Spleen (tissue), 7 donors: ENCODE measurements around the gene KIDINS220.

ENCODE experiments used
- POLR2A ChIP-seq, 3 donors: fragments of 450-650 bp; IDR thresholded peaks; one replicate each; pipeline ENCODE4 v1.5.1; 2017; ENCODE audit warnings: antibody characterized with exemption in 3 of 3, mild to moderate bottlenecking in 1 of 3
- POLR2AphosphoS5 ChIP-seq, 3 donors: sonication (generic); formaldehyde crosslinking; IDR thresholded peaks; one replicate each; pipeline ENCODE4 v1.5.1; 2017; ENCODE audit warnings: antibody characterized with exemption in 3 of 3
- TF ChIP-seq, protein P1 (sequence below), 11 experiments: fragments of 200-600 bp in 7 of 11; fragments of 450-650 bp in 4 of 11; sonication (generic) in 4 of 11; IDR thresholded peaks in 8 of 11; conservative IDR thresholded peaks in 3 of 11; 1 replicate in 7 of 11; 2 replicates in 4 of 11; pipeline versions ENCODE4 v1.4.0 to v1.8.0; 2016 to 2021; ENCODE audit warnings: antibody characterized with exemption in 11 of 11, inconsistent platforms in 4 of 11, mild to moderate bottlenecking in 1 of 11
- donor health status: DM: no; HTN: no; CAD: no; lungs with moderate emphysema.
- donor health status: DM: no; HTN: no; CAD: no.
- donor health status: DM: no; HTN: no; CAD: no.

DNA sequence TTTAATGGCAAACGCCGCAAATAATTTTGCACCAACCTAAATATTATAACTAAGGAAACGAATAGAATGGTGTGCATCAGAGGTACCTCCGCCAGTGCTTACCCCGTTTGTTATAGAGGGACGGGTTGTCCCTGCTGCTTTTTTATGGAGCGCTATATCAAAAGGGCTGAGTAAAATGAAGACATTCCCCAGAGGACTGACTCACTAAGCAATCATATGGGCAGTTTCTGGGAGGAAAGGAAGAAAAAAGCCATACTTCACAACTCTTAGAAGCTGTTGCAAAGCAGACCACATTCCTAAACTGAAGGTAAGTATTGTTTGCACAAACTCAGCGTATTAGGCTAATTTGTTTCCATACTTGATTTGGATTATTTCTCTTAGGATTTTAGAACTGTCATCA is 142.7 kb downstream of the KIDINS220 start:
- TF ChIP-seq, protein P1, sequence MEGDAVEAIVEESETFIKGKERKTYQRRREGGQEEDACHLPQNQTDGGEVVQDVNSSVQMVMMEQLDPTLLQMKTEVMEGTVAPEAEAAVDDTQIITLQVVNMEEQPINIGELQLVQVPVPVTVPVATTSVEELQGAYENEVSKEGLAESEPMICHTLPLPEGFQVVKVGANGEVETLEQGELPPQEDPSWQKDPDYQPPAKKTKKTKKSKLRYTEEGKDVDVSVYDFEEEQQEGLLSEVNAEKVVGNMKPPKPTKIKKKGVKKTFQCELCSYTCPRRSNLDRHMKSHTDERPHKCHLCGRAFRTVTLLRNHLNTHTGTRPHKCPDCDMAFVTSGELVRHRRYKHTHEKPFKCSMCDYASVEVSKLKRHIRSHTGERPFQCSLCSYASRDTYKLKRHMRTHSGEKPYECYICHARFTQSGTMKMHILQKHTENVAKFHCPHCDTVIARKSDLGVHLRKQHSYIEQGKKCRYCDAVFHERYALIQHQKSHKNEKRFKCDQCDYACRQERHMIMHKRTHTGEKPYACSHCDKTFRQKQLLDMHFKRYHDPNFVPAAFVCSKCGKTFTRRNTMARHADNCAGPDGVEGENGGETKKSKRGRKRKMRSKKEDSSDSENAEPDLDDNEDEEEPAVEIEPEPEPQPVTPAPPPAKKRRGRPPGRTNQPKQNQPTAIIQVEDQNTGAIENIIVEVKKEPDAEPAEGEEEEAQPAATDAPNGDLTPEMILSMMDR (IDR thresholded peaks at IDR 0.05 in 8 of 11, conservative IDR thresholded peaks at IDR 0.05 in 3 of 11): no peak
- TF ChIP-seq POLR2A (IDR thresholded peaks at IDR 0.05): no peak
- TF ChIP-seq POLR2AphosphoS5 (IDR thresholded peaks at IDR 0.05): no peak
